Astrocyte of the spinal cord (primary cell): ENCODE results near the gene CAMK2D.
A peak's percentile ranks its signal among the peaks of the same experiment; 100 is the strongest.

Experiments used
- DNase-seq: peaks from one replicate; pipeline ENCODE4 v3.0.0; 2011; ENCODE audit warnings: low read depth, low spot score
- H3K4me3 ChIP-seq: 2 replicates; pipeline ENCODE4 v1.5.1; 2011; ENCODE audit warnings: low read depth, mild to moderate bottlenecking, low read length, moderate library complexity
- CTCF ChIP-seq: IDR thresholded peaks from 2 replicates; pipeline ENCODE4 v1.5.1; 2012; ENCODE audit warnings: low read depth, mild to moderate bottlenecking, low read length, inconsistent platforms
- in situ Hi-C: cut with HindIII; loops from 2 replicates; pipeline ENCODE4 v1.10.0; 2017; ENCODE audit warnings: low sequenced_read_pairs

Gene CAMK2D

GRCh38 chr4:113593400-113594230 lies 167.9 kb downstream of the CAMK2D start:
- in situ Hi-C loops = no loop called here

GRCh38 chr4:113591982-113592381 lies 169.6 kb downstream of the CAMK2D start:
- TF ChIP-seq CTCF = no peak
- peak; percentile 58 for DNase-seq
- in situ Hi-C loops = no loop called here
- H3K4me3 ChIP-seq = no peak overlapping the region

More at GRCh38 chr4:113593400-113594230, 167.9 kb downstream of the CAMK2D start:
- no peak for DNase-seq
- no peak for TF ChIP-seq CTCF
- H3K4me3 ChIP-seq = no peak overlapping the region

GRCh38 chr4:113588895-113589668 lies 172.5 kb downstream of the CAMK2D start:
- H3K4me3 ChIP-seq = no peak overlapping the region
- no peak for TF ChIP-seq CTCF
- DNase-seq = no peak
- in situ Hi-C loops = no loop called here

- DNase-seq = no peak
- no peak for TF ChIP-seq CTCF
- in situ Hi-C loops = no loop called here
- no peak overlapping the region for H3K4me3 ChIP-seq
Measured at GRCh38 chr4:113587640-113588275, 173.8 kb downstream of the CAMK2D start.

- in situ Hi-C loops = no loop called here
- H3K4me3 ChIP-seq = no peak overlapping the region
- DNase-seq = no peak
Measured at GRCh38 chr4:113587156-113587555, 174.4 kb downstream of the CAMK2D start.

More at GRCh38 chr4:113587156-113587555, 174.4 kb downstream of the CAMK2D start:
- TF ChIP-seq CTCF = no peak
